GM20000 (cell line): ENCODE measurements around the gene PARVA.
"Not testable (repeated sequence)": the region's sequence is repeated elsewhere in the genome, so short reads cannot be mapped to it uniquely, and the experiment has no call there.

Experiments
- DNase-seq: peaks from one replicate; pipeline ENCODE4 v3.0.0; 2012; ENCODE audit warnings: low spot score
- CTCF ChIP-seq: IDR thresholded peaks from 2 replicates; pipeline ENCODE4 v1.5.1; 2012; ENCODE audit warnings: mild to moderate bottlenecking, control low read depth; ENCODE audit errors: extremely low read depth, missing control alignments

Gene PARVA

GRCh38 chr11:12353534-12353933 is 23.8 kb upstream of the PARVA start:
- TF ChIP-seq CTCF, result no peak
- no peak for DNase-seq

DNA sequence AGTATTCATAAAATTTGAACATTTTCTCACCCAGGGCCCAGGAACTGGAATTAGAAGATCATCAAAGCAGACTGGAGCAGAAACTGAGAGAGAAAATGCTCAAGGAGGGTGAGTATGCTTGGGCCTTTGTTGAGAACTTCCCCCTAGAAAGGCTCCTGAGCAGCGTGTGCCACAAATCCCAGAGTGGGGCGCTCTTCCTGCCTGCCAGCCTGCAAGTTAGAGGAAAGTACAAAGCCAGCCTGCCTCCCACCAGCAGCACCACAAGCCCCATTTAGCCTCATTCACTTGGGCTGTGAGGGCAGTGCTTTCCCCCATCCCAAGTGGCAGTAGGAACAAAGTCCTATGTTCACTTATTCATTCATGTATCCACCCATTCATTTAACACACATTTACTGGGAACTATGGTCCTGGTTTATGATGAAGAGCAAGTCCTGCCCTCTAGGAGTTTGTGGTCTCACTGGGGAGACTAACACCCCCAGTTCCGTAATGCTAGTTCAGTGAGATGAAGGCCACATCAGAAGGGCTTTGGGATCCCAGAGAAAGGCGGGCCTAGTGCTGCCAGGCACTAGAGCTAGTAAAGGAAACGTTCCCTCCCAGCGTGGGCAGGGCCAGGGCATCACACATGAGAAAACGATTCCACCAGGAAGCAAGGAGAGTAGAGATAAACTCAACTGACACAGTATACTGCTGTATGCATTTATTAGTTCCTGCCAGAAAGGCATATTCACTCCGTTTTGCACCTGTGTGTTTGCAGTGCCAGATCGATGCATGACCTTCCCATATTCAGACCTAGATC is 22.4 kb upstream of the PARVA start:
- TF ChIP-seq CTCF, result no peak
- DNase-seq, result no peak

DNA sequence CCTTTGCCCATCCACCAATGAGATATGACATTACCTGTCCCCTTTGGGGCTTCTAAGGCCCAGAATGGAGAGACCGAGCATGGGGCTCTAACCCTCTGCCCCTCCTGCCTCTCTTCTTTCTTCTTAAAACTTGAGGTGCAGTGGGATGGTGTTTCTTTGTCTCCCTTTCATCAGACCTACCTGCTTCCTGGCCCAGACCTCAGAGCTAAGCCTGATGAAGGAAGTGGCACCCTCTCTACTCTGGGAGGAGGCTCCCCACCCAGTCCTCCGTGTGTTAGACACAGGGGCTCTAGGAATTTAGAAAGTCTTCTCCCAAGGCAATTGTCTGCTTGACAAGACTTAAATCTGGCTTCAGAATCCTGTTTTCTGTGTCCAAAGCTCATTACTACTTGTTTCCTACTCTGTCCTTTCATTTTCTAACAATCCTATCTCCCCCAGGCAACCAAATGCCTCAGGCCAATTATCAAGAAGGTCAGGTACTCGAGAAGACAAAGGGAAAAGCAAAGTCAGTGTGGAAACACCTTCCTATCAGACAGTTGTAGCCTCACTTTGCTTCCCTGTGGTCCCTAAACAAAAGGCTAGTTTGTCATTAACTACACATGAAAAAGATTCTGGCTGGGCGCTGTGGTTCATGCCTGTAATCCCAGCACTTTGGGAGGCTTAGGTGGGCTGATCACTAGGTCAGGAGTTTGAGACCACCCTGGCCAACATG is 20.3 kb upstream of the PARVA start:
- no peak for TF ChIP-seq CTCF
- no peak for DNase-seq

GRCh38 chr11:12357697-12358096 is 19.7 kb upstream of the PARVA start:
- not testable (repeated sequence) for DNase-seq

- DNase-seq, result no peak
- no peak for TF ChIP-seq CTCF
Observed at GRCh38 chr11:12358302-12359188, 18.8 kb upstream of the PARVA start.

- no peak for TF ChIP-seq CTCF
- DNase-seq, result no peak
Observed at GRCh38 chr11:12359761-12360160, 17.6 kb upstream of the PARVA start.

DNA sequence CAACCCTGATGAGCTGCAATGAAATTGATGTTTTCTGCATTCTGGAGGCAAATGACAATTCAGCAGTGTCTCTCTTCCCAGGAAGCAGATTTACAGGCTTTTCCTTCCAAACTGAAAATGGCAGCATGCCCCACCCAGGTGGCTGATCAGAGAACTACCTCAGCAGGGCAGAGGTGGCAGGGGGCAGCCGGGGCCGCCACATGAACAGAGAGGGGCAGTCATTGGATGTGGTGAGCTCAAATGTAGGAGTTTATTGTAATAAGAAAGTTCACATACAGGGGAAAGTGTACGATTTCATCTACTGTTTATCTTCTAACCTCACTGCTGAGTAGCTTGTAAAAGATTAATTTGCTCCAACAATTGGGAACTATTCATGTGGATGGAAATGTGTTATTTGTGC is 15.7 kb upstream of the PARVA start:
- DNase-seq, result no peak
- TF ChIP-seq CTCF, result no peak
